K562 (cell line): ENCODE data around the gene SLFN5. TPM values are rescaled to one million over a fixed set of nuclear protein-coding genes. Genes with fewer than 3 reads are reported as not detected.

ENCODE experiments used
- ATAC-seq: fragments of 200-7000 bp; cut with Tn5 transposase; 3 replicates; pipeline ENCODE4 v1.9.1; 2020; ENCODE audit warnings: moderate library complexity
- BruUV-seq: library from RNA; stranded (reverse); fragments of 400-500 nt; replicated peaks from 2 replicates; lab custom pipeline; 2021; lab: Mats Ljungman, UMichigan
- CTCF ChIA-PET: fragments of 300-600 bp; formaldehyde crosslinking; extraction: SDS; loops from one replicate; lab custom pipeline; 2021; ENCODE audit warnings: low intra/inter-chr PET ratio; lab: Yijun Ruan, JAX
- POLR2A ChIA-PET: fragments of 300-600, 350-650 bp; sonication (Branson Sonifier 250); formaldehyde crosslinking; extraction: SDS; loops from one replicate; lab custom pipeline; 2021; ENCODE audit warnings: antibody characterized with exemption, inconsistent platforms; lab: Yijun Ruan, JAX
- DNase-seq, 4 experiments: peaks; one replicate each; pipeline versions ENCODE4 v3.0.0 to v3.0.0-alpha.2; 2011 to 2018; ENCODE audit warnings: low spot score in 3 of 4, mixed read lengths in 3 of 4; ENCODE audit errors: extremely low read depth in 1 of 4
- FAIRE-seq: peaks from 2 replicates; lab custom pipeline; 2011; peaks lifted over from hg19 to GRCh38; lab: Jason Lieb, UNC
- H2AFZ ChIP-seq: 2 replicates; pipeline ENCODE4 v1.6.0; 2011; ENCODE audit warnings: low read depth, low read length, control low read depth, inconsistent platforms
- H3K27ac ChIP-seq: fragments of 200-600 bp; 3 replicates; pipeline ENCODE4 v1.8.0; 2011; ENCODE audit warnings: low read depth, mild to moderate bottlenecking, control low read depth, inconsistent platforms, low read length, moderate library complexity, mixed read lengths; ENCODE audit errors: extremely low read depth
- H3K27me3 ChIP-seq, 2 experiments: fragments of 300-600 bp in 1 of 2; 2 replicates in 1 of 2; 3 replicates in 1 of 2; pipeline versions ENCODE4 v1.6.0 to v1.8.0; 2011; ENCODE audit warnings: inconsistent platforms in 2 of 2, low read length in 2 of 2, mild to moderate bottlenecking in 1 of 2, mixed read lengths in 1 of 2, moderate library complexity in 1 of 2; ENCODE audit not compliant: control insufficient read depth in 2 of 2, insufficient read depth in 2 of 2
- H3K36me3 ChIP-seq: fragments of 300-600 bp; 3 replicates; pipeline ENCODE4 v1.8.0; 2011; ENCODE audit warnings: mild to moderate bottlenecking, low read length, inconsistent platforms; ENCODE audit not compliant: control insufficient read depth, insufficient read depth
- H3K4me1 ChIP-seq, 2 experiments: fragments of 200-600 bp in 1 of 2; replicated peaks in 1 of 2; 2 replicates in 1 of 2; 3 replicates in 1 of 2; pipeline versions ENCODE4 v1.5.1 to v1.8.0; 2011; ENCODE audit warnings: inconsistent platforms in 2 of 2, low read length in 2 of 2, mild to moderate bottlenecking in 1 of 2, mixed read lengths in 1 of 2, moderate library complexity in 1 of 2; ENCODE audit not compliant: control insufficient read depth in 2 of 2, insufficient read depth in 2 of 2
- H3K4me2 ChIP-seq: 2 replicates; pipeline ENCODE4 v1.6.1; 2011; ENCODE audit warnings: low read length, control low read depth, inconsistent platforms, mixed read lengths; ENCODE audit not compliant: insufficient read depth
- H3K4me3 ChIP-seq: fragments of 200-600 bp; sonication (generic), shearing (Covaris generic); 2 replicates; pipeline ENCODE4 v1.5.1; 2016; ENCODE audit warnings: control low read depth, inconsistent platforms
- H3K79me2 ChIP-seq: fragments of 200-600 bp; 3 replicates; pipeline ENCODE4 v1.8.0; 2011; ENCODE audit warnings: low read length, inconsistent platforms; ENCODE audit not compliant: control insufficient read depth, insufficient read depth
- H3K9ac ChIP-seq, 2 experiments: 2 replicates each; pipeline versions ENCODE4 v1.6.0 to v1.6.1; 2011; ENCODE audit warnings: low read depth in 2 of 2, low read length in 2 of 2, control low read depth in 1 of 2, inconsistent platforms in 1 of 2, mild to moderate bottlenecking in 1 of 2, mixed read lengths in 1 of 2; ENCODE audit not compliant: insufficient read depth in 1 of 2
- H3K9me1 ChIP-seq: one replicate; pipeline ENCODE4 v1.6.0; 2011; ENCODE audit warnings: inconsistent platforms, mild to moderate bottlenecking, low read length, moderate library complexity; ENCODE audit not compliant: control insufficient read depth, insufficient read depth
- H3K9me3 ChIP-seq: replicated peaks from 2 replicates; pipeline ENCODE4 v1.5.1; 2011; ENCODE audit warnings: low read depth, low read length, inconsistent platforms; ENCODE audit not compliant: control insufficient read depth, insufficient read depth
- H4K20me1 ChIP-seq: replicated peaks from 2 replicates; pipeline ENCODE4 v1.6.1; 2011; ENCODE audit warnings: low read length, inconsistent platforms, mixed read lengths; ENCODE audit not compliant: control insufficient read depth, insufficient read depth
- DPF2 ChIP-seq: fragments of 450-650 bp; IDR thresholded peaks from 2 replicates; pipeline ENCODE4 v1.6.1; 2016
- EHMT2 ChIP-seq: fragments of 450-650 bp; IDR thresholded peaks from 2 replicates; pipeline ENCODE4 v1.6.1; 2018; ENCODE audit warnings: antibody characterized with exemption
- LARP7 ChIP-seq: fragments of 450-650 bp; IDR thresholded peaks from 2 replicates; pipeline ENCODE4 v1.6.1; 2016
- MIER1 ChIP-seq: fragments of 450-650 bp; IDR thresholded peaks from 2 replicates; pipeline ENCODE4 v1.6.1; 2016; ENCODE audit warnings: antibody characterized with exemption, mild to moderate bottlenecking, low read depth
- MITF ChIP-seq: IDR thresholded peaks from 2 replicates; pipeline ENCODE4 v1.6.1; 2014; ENCODE audit warnings: antibody characterized with exemption
- RERE ChIP-seq: sonication (generic); formaldehyde crosslinking; IDR thresholded peaks from 2 replicates; pipeline ENCODE4 v1.8.0; 2023; ENCODE audit warnings: missing genetic modification reagents, mild to moderate bottlenecking, borderline replicate concordance
- SMARCC2 ChIP-seq: fragments of 450-650 bp; IDR thresholded peaks from 2 replicates; pipeline ENCODE4 v1.6.1; 2017; ENCODE audit warnings: antibody characterized with exemption, moderate library complexity, mild to moderate bottlenecking, low read depth
- THAP7 ChIP-seq: fragments of 250-450 bp; sonication (Bioruptor Pico); IDR thresholded peaks from 2 replicates; pipeline ENCODE4 v1.5.0; 2021
- YY1 ChIP-seq, 3 experiments: IDR thresholded peaks; 2 replicates each; pipeline ENCODE4 v1.6.1; 2011; ENCODE audit warnings: low read length in 2 of 3, mild to moderate bottlenecking in 2 of 3, moderate library complexity in 2 of 3, borderline replicate concordance in 1 of 3, control low read depth in 1 of 3, low read depth in 1 of 3; ENCODE audit not compliant: insufficient read depth in 3 of 3, insufficient replicate concordance in 2 of 3, control insufficient read depth in 1 of 3, insufficient read length in 1 of 3; ENCODE audit errors: extremely low read depth in 1 of 3
- ZBTB17 ChIP-seq: fragments of 450-650 bp; formaldehyde crosslinking; IDR thresholded peaks from 2 replicates; pipeline ENCODE4 v1.4.0; 2020; ENCODE audit warnings: mild to moderate bottlenecking
- ZBTB5 ChIP-seq: fragments of 450-650 bp; IDR thresholded peaks from 2 replicates; pipeline ENCODE4 v1.6.1; 2017; ENCODE audit warnings: antibody characterized with exemption
- ZFP30 ChIP-seq: fragments of 250-450 bp; sonication (Bioruptor Pico); IDR thresholded peaks from 2 replicates; pipeline ENCODE4 v1.8.0; 2022; ENCODE audit warnings: moderate library complexity, mild to moderate bottlenecking, inconsistent platforms, borderline replicate concordance
- ZNF644 ChIP-seq: fragments of 200-800 bp; sonication (Bioruptor generic); IDR thresholded peaks from 2 replicates; pipeline ENCODE4 v1.6.1; 2016; ENCODE audit warnings: low read depth, missing genetic modification characterization, missing compliant biosample characterization
- ZSCAN29 ChIP-seq: fragments of 450-650 bp; IDR thresholded peaks from 2 replicates; pipeline ENCODE4 v1.6.1; 2017
- WGBS: fragments of 100-300 bp; shearing (Covaris generic); methylation state at CpG from one replicate; pipeline ENCODE4 v1.1.6; 2016; ENCODE audit warnings: low coverage, mixed read lengths; ENCODE audit not compliant: insufficient coverage; ENCODE audit errors: missing lambda C conversion rate; 5-methylcytosine and 5-hydroxymethylcytosine counted together
- in situ Hi-C: fragments of 300-500 bp; cut with MboI; formaldehyde crosslinking; loops from 4 replicates; pipeline ENCODE4 v1.15.0; 2018; ENCODE audit warnings: inconsistent platforms, mixed read lengths
- intact Hi-C: fragments of 100-400 bp; cut with micrococcal nuclease; formaldehyde crosslinking; loops from 2 replicates; pipeline ENCODE4 v1.14.2; 2022
- polyA plus RNA-seq, 8 experiments: library from polyadenylated mRNA; depleted of rRNA in 4 of 8; stranded (reverse) in 5 of 8; unstranded in 3 of 8; fragments of >200 nt; fragmentation: Nextera tagmentation in 2 of 8; fragmentation: Illumina TruSeq in 1 of 8; extraction: Ambion mirVana in 2 of 8; extraction: Trizol in 1 of 8; gene quantifications; 2 replicates each; pipeline versions ENCODE4 v1.2.1 to v1.2.3, GENCODE V29; 2011 to 2014; ENCODE audit warnings: inconsistent platforms in 1 of 8, missing spikeins in 1 of 8
- total RNA-seq, 7 experiments: library from RNA; depleted of rRNA in 6 of 7; stranded (reverse); fragments of >200 nt in 6 of 7; fragmentation: Illumina TruSeq in 2 of 7; extraction: Trizol in 2 of 7; gene quantifications; 2 replicates each; pipeline versions ENCODE4 v1.2.1 to v1.2.3, GENCODE V29; 2011 to 2021; ENCODE audit warnings: low replicate concordance in 1 of 7

SLFN5 gene
- total and polyA plus RNA-seq, 9 of the 15 experiments (the other 6 are each of a cell fraction or from before 2014, with no cell fraction given), result under 0.01 to 0.18 (median 0.04) TPM; not detected in 1

GRCh38 chr17:35297666-35298065 lies 54.8 kb downstream of the SLFN5 start:
- no peaks in the 10 kb centered on the region for H3K9me1 ChIP-seq
- H3K36me3 ChIP-seq, result no peaks in the 10 kb centered on the region
- FAIRE-seq (no peak), DNase-seq (no peak), ATAC-seq (no peak)
- intact Hi-C loops, result no loop called here
- no peak overlapping the region for H3K4me2 ChIP-seq
- H2AFZ ChIP-seq, result no peak overlapping the region
- BruUV-seq, result no TSS peak
- H3K27me3 ChIP-seq, result no peaks in the 10 kb centered on the region
- no peak overlapping the region for H3K4me3 ChIP-seq
- in situ Hi-C loops, result no loop called here
- ChIA-PET CTCF (no interaction called here), POLR2A (interaction anchor here (1.3 kb wide), 1 partner anchor 15 kb away, joined by 3 read pairs; no protein-coding TSS in a partner anchor)
- no peaks in the 10 kb centered on the region for H4K20me1 ChIP-seq
- 0 out of 2 replicates have a peak, but pooled peaks cover 2% of the 10 kb centered on the region for H3K9me3 ChIP-seq
- no peaks in the 10 kb centered on the region for H3K79me2 ChIP-seq
- 0% methylated on average over 2 of the region's 2 CpGs for WGBS
- H3K4me1 ChIP-seq, result no peaks in the 10 kb centered on the region
- no peak overlapping the region for H3K9ac ChIP-seq
- H3K27ac ChIP-seq, result no peak overlapping the region
- TF ChIP-seq ZBTB5 (no peak), MIER1 (no peak), DPF2 (no peak), MITF (no peak), ZBTB17 (CRISPR knock-in tag) (no peak), ZSCAN29 (no peak), ZFP30 (CRISPR knock-in tag) (no peak), EHMT2 (no peak), RERE (CRISPR knock-in tag) (no peak), LARP7 (no peak), ZNF644 (tag) (no peak), THAP7 (no peak), SMARCC2 (no peak), YY1 (IDR thresholded peaks at IDR 0.05; ENCODE audit: borderline replicate concordance in 1 of 3, control insufficient read depth in 1 of 3, extremely low read depth in 1 of 3, insufficient read depth in 3 of 3, insufficient read length in 1 of 3, insufficient replicate concordance in 2 of 3, low read depth in 1 of 3, low read length in 2 of 3) (no peak)
